Measurements from ENCODE around the gene KIF1C. TPM values are rescaled to one million over a fixed set of nuclear protein-coding genes. Genes with fewer than 3 reads are reported as not detected.
A peak's percentile ranks its signal among the peaks of the same experiment; 100 is the strongest.

KIF1C gene
- total RNA-seq, 1 experiment from 2014 or later: 85.6 TPM

DNA sequence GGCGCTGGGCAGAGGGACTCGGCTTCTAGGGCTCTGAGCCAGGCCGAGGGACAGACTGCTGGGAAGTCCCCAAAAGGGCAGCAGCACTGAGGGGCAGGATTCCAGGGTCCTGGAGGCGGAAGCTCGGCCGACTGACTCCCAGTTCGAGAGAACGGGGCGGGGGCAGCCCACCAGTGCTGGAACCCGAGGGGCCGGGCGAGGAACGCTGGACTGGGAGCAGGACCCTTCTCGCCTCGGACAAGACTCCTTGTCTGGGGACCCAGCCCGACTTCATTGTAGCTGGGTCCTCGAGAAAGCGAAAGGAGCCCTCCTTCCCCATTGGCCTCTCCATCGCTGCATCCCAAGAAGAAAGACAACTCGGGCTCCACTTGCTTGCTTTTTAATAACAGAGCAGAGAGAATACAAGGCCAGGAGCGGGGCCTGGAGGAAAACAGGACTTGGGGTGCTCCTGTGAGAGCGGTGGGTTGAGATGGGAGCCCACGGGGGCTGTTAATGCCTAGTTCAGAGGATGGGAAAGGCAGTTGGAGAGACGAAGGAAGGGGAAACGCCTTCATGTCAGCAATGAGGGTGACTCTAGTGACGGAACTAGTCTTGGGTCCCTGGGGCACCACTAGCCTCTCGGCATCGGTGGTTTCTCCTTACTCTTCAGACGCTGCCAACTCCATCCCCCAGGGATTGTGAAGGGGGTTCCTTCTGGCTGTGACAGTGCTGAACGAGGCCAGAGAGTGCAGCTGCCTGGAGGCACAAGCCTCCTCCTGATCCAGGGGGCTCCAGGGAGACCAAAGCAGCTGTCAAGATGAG, 9.8 kb upstream of the KIF1C start:
- Mint-ChIP-seq H3K9me3 (no peaks in the 10 kb centered on the region), H3K4me3 (peak overlapping the region; percentile 79 to 87), H3K36me3 (ENCODE audit: insufficient read depth in 1 of 3, low read depth in 3 of 3) (peaks cover 0 to 2% (median 0%) of the 10 kb centered on the region in 3 experiments; a peak in 2 of 7 replicates), H3K27me3 (ENCODE audit: low read depth) (peaks cover 55% of the 10 kb centered on the region), H3K4me1 (peaks cover 18 to 22% of the 10 kb centered on the region in 2 experiments), H3K27ac (no peak overlapping the region)
- no peaks in the 10 kb centered on the region for H3K79me2 ChIP-seq (ENCODE audit: insufficient read depth, low read length)
- no peak overlapping the region for H2BK5ac ChIP-seq (ENCODE audit: insufficient read length, low read length)
- no peak overlapping the region for H4K8ac ChIP-seq (replicated peaks; ENCODE audit: insufficient read length, low read depth, low read length)
- H2BK12ac ChIP-seq (ENCODE audit: insufficient read length, low read depth, low read length): no peak overlapping the region
- no peak for DNase-seq
- H3K23ac ChIP-seq (ENCODE audit: insufficient read length, low read depth, low read length): no peak overlapping the region
- H3K27ac ChIP-seq (ENCODE audit: insufficient read length, low read depth, low read length): no peak overlapping the region
- H3K9ac ChIP-seq (ENCODE audit: extremely low read depth, insufficient read length, low read length): no peak overlapping the region
- H3K18ac ChIP-seq (ENCODE audit: insufficient read length, low read depth, low read length): no peak overlapping the region
- H4K91ac ChIP-seq (ENCODE audit: insufficient read length, low read depth, low read length): no peak overlapping the region
- no peak overlapping the region for H2BK120ac ChIP-seq (ENCODE audit: low read depth, low read length, poor library complexity, severe bottlenecking)
- no peak overlapping the region for H3T11ph ChIP-seq (ENCODE audit: low read length)
- no peaks in the 10 kb centered on the region for H3K4me1 ChIP-seq (ENCODE audit: insufficient read depth, low read length)
- peak overlapping the region; percentile 76 for H3K4me2 ChIP-seq (ENCODE audit: insufficient read depth, insufficient read length, low read length)
- H3K79me1 ChIP-seq (ENCODE audit: insufficient read depth, low read depth, low read length, poor library complexity, severe bottlenecking): no peaks in the 10 kb centered on the region
- no peak overlapping the region for H2AK5ac ChIP-seq (ENCODE audit: insufficient read length, low read length)
- no peak overlapping the region for H2BK15ac ChIP-seq (ENCODE audit: low read depth, low read length)
- no peaks in the 10 kb centered on the region for H4K20me1 ChIP-seq (ENCODE audit: control insufficient read depth, insufficient read depth, insufficient read length)
- H3K56ac ChIP-seq (ENCODE audit: insufficient read length, low read depth, low read length): no peak overlapping the region
- H3K14ac ChIP-seq (ENCODE audit: insufficient read depth, low read length): no peak overlapping the region
- no peaks in the 10 kb centered on the region for H3K9me3 ChIP-seq (ENCODE audit: control insufficient read depth, low read depth, low read length)
- no CpG with 5 or more reads among the region's 30 CpGs for WGBS (ENCODE audit: extremely low coverage, insufficient read length, low lambda C conversion rate)
- no peak overlapping the region for H3K4ac ChIP-seq (ENCODE audit: low read depth, low read length)
- no peak overlapping the region for H4K5ac ChIP-seq (ENCODE audit: insufficient read length, low read depth, low read length)
- no peak overlapping the region for H2AFZ ChIP-seq (ENCODE audit: low read length)
- TF ChIP-seq, protein P1, sequence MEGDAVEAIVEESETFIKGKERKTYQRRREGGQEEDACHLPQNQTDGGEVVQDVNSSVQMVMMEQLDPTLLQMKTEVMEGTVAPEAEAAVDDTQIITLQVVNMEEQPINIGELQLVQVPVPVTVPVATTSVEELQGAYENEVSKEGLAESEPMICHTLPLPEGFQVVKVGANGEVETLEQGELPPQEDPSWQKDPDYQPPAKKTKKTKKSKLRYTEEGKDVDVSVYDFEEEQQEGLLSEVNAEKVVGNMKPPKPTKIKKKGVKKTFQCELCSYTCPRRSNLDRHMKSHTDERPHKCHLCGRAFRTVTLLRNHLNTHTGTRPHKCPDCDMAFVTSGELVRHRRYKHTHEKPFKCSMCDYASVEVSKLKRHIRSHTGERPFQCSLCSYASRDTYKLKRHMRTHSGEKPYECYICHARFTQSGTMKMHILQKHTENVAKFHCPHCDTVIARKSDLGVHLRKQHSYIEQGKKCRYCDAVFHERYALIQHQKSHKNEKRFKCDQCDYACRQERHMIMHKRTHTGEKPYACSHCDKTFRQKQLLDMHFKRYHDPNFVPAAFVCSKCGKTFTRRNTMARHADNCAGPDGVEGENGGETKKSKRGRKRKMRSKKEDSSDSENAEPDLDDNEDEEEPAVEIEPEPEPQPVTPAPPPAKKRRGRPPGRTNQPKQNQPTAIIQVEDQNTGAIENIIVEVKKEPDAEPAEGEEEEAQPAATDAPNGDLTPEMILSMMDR (conservative IDR thresholded peaks at IDR 0.05): no peak
- H2BK20ac ChIP-seq (ENCODE audit: low read depth, low read length, poor library complexity, severe bottlenecking): no peak overlapping the region
- peaks cover 1% of the 10 kb centered on the region; the same call in 1 of the 2 replicates for H3K27me3 ChIP-seq (ENCODE audit: insufficient read depth, low read length)
- peaks cover 14% of the 10 kb centered on the region for H3K23me2 ChIP-seq (ENCODE audit: insufficient read length, low read depth, low read length, poor library complexity, severe bottlenecking)

Data from H9 (cell line).